AG09309 (cell line): ENCODE measurements around the gene GLDN.

Experiments
- DNase-seq: peaks from one replicate; pipeline ENCODE4 v3.0.0-alpha.2; 2010; ENCODE audit warnings: low read depth
- H3K4me3 ChIP-seq: 2 replicates; pipeline ENCODE4 v1.5.1; 2011; ENCODE audit warnings: mild to moderate bottlenecking, low read depth, low read length, moderate library complexity; ENCODE audit not compliant: control insufficient read depth
- TF ChIP-seq, protein P1 (sequence below): IDR thresholded peaks from 2 replicates; pipeline ENCODE4 v1.5.1; 2011; ENCODE audit warnings: mild to moderate bottlenecking, low read depth, low read length, inconsistent platforms; ENCODE audit not compliant: insufficient read depth, control insufficient read depth; ENCODE audit errors: missing control alignments

The GLDN gene

DNA sequence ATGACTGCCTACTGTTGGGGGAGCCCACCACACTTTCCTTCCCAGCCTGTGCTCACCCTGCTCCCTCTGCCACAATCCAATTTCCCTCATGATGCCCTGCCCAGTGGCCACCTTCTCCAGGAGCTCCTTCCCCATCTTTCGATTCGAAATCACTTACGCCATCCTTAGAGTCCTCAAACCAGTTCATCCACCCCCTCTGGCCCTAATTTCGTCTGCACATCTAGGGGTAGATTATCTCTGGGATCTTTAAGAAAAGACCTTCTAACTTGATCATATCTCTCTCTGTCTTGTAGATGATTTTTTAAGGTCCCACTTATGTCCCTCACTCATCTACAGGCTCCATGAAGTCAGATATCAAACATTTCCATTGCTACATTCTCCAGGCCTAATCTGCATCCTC is 20.1 kb upstream of the GLDN start:
- no peak for DNase-seq
- H3K4me3 ChIP-seq, result no peak overlapping the region
- TF ChIP-seq, protein P1, sequence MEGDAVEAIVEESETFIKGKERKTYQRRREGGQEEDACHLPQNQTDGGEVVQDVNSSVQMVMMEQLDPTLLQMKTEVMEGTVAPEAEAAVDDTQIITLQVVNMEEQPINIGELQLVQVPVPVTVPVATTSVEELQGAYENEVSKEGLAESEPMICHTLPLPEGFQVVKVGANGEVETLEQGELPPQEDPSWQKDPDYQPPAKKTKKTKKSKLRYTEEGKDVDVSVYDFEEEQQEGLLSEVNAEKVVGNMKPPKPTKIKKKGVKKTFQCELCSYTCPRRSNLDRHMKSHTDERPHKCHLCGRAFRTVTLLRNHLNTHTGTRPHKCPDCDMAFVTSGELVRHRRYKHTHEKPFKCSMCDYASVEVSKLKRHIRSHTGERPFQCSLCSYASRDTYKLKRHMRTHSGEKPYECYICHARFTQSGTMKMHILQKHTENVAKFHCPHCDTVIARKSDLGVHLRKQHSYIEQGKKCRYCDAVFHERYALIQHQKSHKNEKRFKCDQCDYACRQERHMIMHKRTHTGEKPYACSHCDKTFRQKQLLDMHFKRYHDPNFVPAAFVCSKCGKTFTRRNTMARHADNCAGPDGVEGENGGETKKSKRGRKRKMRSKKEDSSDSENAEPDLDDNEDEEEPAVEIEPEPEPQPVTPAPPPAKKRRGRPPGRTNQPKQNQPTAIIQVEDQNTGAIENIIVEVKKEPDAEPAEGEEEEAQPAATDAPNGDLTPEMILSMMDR, result no peak

DNA sequence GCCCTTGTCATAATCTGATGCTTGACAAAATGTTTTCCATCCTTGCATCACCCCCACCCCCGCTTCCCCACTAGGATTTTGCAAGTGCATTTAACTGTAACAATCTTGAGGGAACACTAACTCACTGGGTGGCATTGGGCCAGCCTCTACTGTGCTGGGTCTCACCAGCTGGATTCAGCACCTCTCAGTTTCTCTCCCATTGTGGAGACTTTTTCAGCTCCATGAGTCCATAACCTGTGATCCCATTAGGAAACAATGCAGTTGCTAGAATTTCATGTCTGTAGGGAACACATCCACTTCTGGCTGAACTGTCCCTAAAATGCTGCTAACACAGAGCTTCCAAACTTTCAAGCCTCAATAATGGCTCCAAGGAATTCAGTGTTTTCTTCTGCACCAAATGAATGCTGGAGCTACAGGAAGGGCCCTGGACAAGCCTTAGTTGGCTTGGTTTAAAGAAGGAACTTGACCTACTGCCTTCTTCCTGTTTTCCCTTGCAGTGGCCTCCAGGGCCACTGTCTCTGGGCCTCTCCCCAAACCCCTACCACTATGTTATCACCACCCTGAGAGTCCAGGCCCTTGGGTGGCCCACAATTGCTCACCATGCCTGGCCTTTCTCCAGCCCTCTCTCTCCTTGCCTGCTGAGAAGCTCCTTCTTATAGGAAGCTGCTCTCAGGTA is 18.7 kb upstream of the GLDN start:
- no peak overlapping the region for H3K4me3 ChIP-seq
- TF ChIP-seq, protein P1, result no peak
- no peak for DNase-seq

DNA sequence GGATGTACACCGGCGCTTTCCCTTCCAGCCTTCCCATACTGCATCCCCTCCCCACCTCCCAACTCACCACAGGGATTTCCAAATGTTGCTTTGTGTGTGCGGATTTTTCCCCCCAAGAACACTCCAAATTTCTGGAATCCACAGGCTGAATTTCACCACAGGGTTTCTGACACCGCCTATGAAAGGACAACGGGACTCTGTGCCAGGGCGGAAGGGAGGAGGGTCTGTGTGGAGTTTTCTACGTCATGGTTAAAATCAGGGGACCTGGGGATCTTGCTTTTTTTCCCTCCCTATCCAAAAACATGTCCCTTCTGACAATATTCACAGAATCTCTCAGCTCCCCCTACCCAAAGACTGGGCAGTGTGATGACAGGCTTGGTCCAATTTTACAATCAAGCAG is 17.7 kb upstream of the GLDN start:
- no peak overlapping the region for H3K4me3 ChIP-seq
- TF ChIP-seq, protein P1, result no peak
- DNase-seq, result no peak

DNA sequence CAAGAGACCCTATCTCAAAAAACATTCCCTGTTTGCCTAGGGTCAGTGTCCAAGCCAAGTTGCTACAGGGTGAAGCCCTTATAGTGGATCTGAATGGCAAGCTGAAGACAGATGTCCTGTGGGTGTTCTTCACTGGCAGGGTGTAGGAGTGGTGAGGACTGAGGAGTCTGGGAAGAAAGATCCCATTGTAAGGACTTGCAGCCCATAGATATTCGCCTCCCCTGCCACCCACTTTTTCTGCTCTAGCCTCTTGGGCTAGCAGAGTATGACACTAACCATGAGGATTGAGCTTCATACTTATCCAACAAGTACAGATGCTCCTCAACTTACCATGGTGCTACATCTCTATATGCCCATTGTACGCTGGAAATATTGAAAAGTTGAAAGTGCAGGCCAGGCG is 16.3 kb upstream of the GLDN start:
- DNase-seq, result no peak
- TF ChIP-seq, protein P1, result no peak
- H3K4me3 ChIP-seq, result no peak overlapping the region

DNA sequence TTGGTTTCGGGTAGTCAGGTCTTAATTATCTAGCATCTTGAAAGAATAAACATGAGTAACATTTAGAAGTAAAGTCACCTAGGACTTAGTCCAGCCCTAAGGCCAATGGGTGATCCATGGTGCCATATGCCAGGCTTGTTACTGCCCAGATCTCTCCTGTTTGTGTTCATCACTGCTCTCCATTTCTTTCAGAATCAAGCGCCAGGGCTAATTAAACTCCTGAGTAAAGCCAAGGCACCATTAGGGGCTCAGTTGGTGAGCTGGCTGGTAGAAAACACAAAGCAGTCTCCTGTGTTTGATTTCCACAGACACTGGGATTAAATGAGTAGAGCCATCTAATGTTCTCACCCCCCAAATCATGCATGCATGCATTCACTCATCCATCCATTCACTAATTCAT is 14.4 kb upstream of the GLDN start:
- TF ChIP-seq, protein P1, result no peak
- no peak overlapping the region for H3K4me3 ChIP-seq
- no peak for DNase-seq

DNA sequence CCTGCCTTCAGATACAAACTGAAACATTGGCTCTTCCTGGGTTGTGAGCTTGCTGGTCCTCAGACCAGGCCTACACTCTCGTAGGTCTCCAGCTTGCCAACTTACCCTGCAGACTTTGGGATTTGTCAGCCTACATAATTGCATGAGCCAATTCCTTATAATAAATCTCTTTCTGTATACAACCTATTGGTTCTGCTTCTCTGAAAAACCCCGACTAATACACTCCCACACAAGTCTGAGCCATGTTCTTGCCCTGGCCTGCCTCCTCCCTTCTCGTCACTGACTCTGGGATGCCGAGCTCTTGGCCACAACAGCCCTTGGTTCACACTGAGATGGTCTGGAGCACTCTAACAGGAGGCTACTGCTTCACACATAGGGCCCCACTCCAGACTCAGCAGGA is 12.5 kb upstream of the GLDN start:
- no peak for DNase-seq
- TF ChIP-seq, protein P1, result no peak
- no peak overlapping the region for H3K4me3 ChIP-seq
